ENCODE results near the gene SRRM3.

Gene SRRM3

GRCh38 chr7:76314042-76314721 is 112.5 kb downstream of the SRRM3 start (continued):
- peak; percentile 75; the same call in 1 of the 2 replicates for TF ChIP-seq KLF17 (tag by site-specific recombination; IDR thresholded peaks at IDR 0.05)
- TF ChIP-seq GLIS2 (tag by site-specific recombination; IDR thresholded peaks at IDR 0.05): peak; percentile 69; the same call in 1 of the 2 replicates
- 0 out of 2 replicates have a peak, but pooled peaks have one; percentile 30 for TF ChIP-seq ZFP69B (tag by site-specific recombination; IDR thresholded peaks at IDR 0.05)
- no peak for TF ChIP-seq ZNF394 (tag by site-specific recombination; IDR thresholded peaks at IDR 0.05; ENCODE audit: borderline replicate concordance)
- TF ChIP-seq ZNF670 (tag by site-specific recombination; IDR thresholded peaks at IDR 0.05; ENCODE audit: low read depth): no peak
- no peak for TF ChIP-seq REPIN1 (tag by site-specific recombination; IDR thresholded peaks at IDR 0.05; ENCODE audit: low read depth)
- TF ChIP-seq SP7 (tag by site-specific recombination; IDR thresholded peaks at IDR 0.05): peak; percentile 29; the same call in 1 of the 2 replicates
- no peak for TF ChIP-seq ZBTB10 (tag by site-specific recombination; IDR thresholded peaks at IDR 0.05)
- 0 out of 2 replicates have a peak, but pooled peaks have one; percentile 59 for TF ChIP-seq HIC1 (tag by site-specific recombination; IDR thresholded peaks at IDR 0.05)
- TF ChIP-seq SP3 (tag by site-specific recombination; IDR thresholded peaks at IDR 0.05): peak; percentile 47; the same call in 1 of the 2 replicates
- peak; percentile 99 for TF ChIP-seq ZNF121 (tag by site-specific recombination; IDR thresholded peaks at IDR 0.05)
- TF ChIP-seq ZNF707 (tag by site-specific recombination; IDR thresholded peaks at IDR 0.05): no peak
- peak; percentile 70 for TF ChIP-seq PATZ1 (tag by site-specific recombination; IDR thresholded peaks at IDR 0.05)
- TF ChIP-seq ZNF76 (tag by site-specific recombination; IDR thresholded peaks at IDR 0.05; ENCODE audit: borderline replicate concordance, low read depth): peak; percentile 39; the same call in 1 of the 2 replicates
- peak; percentile 40; the same call in 1 of the 2 replicates for TF ChIP-seq ZNF639 (tag by site-specific recombination; IDR thresholded peaks at IDR 0.05)
- peak; percentile 77 for TF ChIP-seq ZBTB17 (tag by site-specific recombination; IDR thresholded peaks at IDR 0.05)
- TF ChIP-seq ZNF292 (tag by site-specific recombination; IDR thresholded peaks at IDR 0.05; ENCODE audit: borderline replicate concordance, low read depth): no peak
- TF ChIP-seq IKZF3 (tag by site-specific recombination; IDR thresholded peaks at IDR 0.05): peak; percentile 54
- no peak for TF ChIP-seq ZNF169 (tag by site-specific recombination; IDR thresholded peaks at IDR 0.05)
- no peak for TF ChIP-seq ZNF341 (tag by site-specific recombination; IDR thresholded peaks at IDR 0.05; ENCODE audit: low read depth)
- peak; percentile 52; the same call in 1 of the 2 replicates for TF ChIP-seq ZNF24 (tag by site-specific recombination; IDR thresholded peaks at IDR 0.05)
- TF ChIP-seq AEBP2 (tag by site-specific recombination; IDR thresholded peaks at IDR 0.05; ENCODE audit: borderline replicate concordance): no peak
- TF ChIP-seq GLIS1 (tag by site-specific recombination; IDR thresholded peaks at IDR 0.05): peak; percentile 92
- peak; percentile 40; the same call in 1 of the 2 replicates for TF ChIP-seq ZNF629 (tag by site-specific recombination; IDR thresholded peaks at IDR 0.05)
- 0 out of 2 replicates have a peak, but pooled peaks have one; percentile 28 for TF ChIP-seq ZBTB8A (tag by site-specific recombination; IDR thresholded peaks at IDR 0.05)
- no peak for TF ChIP-seq ZNF350 (tag by site-specific recombination; IDR thresholded peaks at IDR 0.05)
- TF ChIP-seq ZNF660 (tag by site-specific recombination; IDR thresholded peaks at IDR 0.05): peak; percentile 84

Measured in HEK293 (cell line).